Liver (tissue), 9 donors: ENCODE data around the gene FOLR1. TPM values are rescaled to one million over a fixed set of nuclear protein-coding genes. Genes with fewer than 3 reads are reported as not detected.
"Not testable (repeated sequence)": the region's sequence is repeated elsewhere in the genome, so short reads cannot be mapped to it uniquely, and the experiment has no call there.

Experiments
- DNase-seq: peaks from one replicate; pipeline ENCODE4 v3.0.0-alpha.2; 2017; ENCODE audit warnings: low spot score
- H3K27ac ChIP-seq, 2 donors: one replicate each; pipeline ENCODE4 v1.7.0; 2013; ENCODE audit warnings: inconsistent platforms in 2 of 2, low read length in 2 of 2, control low read depth in 1 of 2, low read depth in 1 of 2, mild to moderate bottlenecking in 1 of 2
- H3K27me3 ChIP-seq, 4 donors: one replicate each; pipeline versions ENCODE4 v1.6.1 to v1.7.0; 2013; ENCODE audit warnings: low read length in 3 of 4, inconsistent platforms in 1 of 4, mild to moderate bottlenecking in 1 of 4, moderate library complexity in 1 of 4; ENCODE audit not compliant: control insufficient read depth in 4 of 4, insufficient read depth in 4 of 4
- H3K36me3 ChIP-seq, 4 donors: one replicate each; pipeline versions ENCODE4 v1.6.1 to v1.7.0; 2013; ENCODE audit warnings: low read length in 3 of 4, mild to moderate bottlenecking in 3 of 4, low read depth in 1 of 4, moderate library complexity in 1 of 4; ENCODE audit not compliant: control insufficient read depth in 4 of 4, insufficient read depth in 3 of 4
- H3K4me1 ChIP-seq, 4 donors: one replicate each; pipeline versions ENCODE4 v1.6.1 to v1.7.0; 2013; ENCODE audit warnings: low read length in 3 of 4, mild to moderate bottlenecking in 3 of 4, moderate library complexity in 1 of 4; ENCODE audit not compliant: control insufficient read depth in 4 of 4, insufficient read depth in 4 of 4
- H3K4me3 ChIP-seq, 3 donors: one replicate each; pipeline versions ENCODE4 v1.6.1 to v1.7.0; 2013; ENCODE audit warnings: low read length in 3 of 3, control low read depth in 1 of 3, low read depth in 1 of 3, mild to moderate bottlenecking in 1 of 3
- H3K9ac ChIP-seq, 2 donors: one replicate each; pipeline ENCODE4 v1.7.0; 2013; ENCODE audit warnings: low read length in 2 of 2, mild to moderate bottlenecking in 2 of 2, moderate library complexity in 2 of 2, control low read depth in 1 of 2, low read depth in 1 of 2
- H3K9me3 ChIP-seq, 4 donors: one replicate each; pipeline versions ENCODE4 v1.6.1 to v1.7.0; 2013; ENCODE audit warnings: low read length in 3 of 4; ENCODE audit not compliant: control insufficient read depth in 4 of 4
- CTCF ChIP-seq: fragments of 150-350 bp; IDR thresholded peaks from 2 replicates; pipeline ENCODE4 v1.5.1; 2017; ENCODE audit warnings: improper control_type of control experiment, low read depth, low read length; ENCODE audit not compliant: missing input control
- GABPA ChIP-seq, 2 donors: IDR thresholded peaks in 1 of 2; conservative IDR thresholded peaks in 1 of 2; 2 replicates each; pipeline ENCODE4 v1.6.1; 2016; ENCODE audit warnings: antibody characterized with exemption in 2 of 2, mild to moderate bottlenecking in 1 of 2, moderate library complexity in 1 of 2
- HNF4G ChIP-seq: IDR thresholded peaks from 2 replicates; pipeline ENCODE4 v1.6.1; 2016; ENCODE audit warnings: antibody characterized with exemption
- JUND ChIP-seq, 2 donors: IDR thresholded peaks; 2 replicates each; pipeline ENCODE4 v1.6.1; 2016; ENCODE audit warnings: antibody characterized with exemption in 2 of 2
- MAX ChIP-seq: IDR thresholded peaks from 2 replicates; pipeline ENCODE4 v1.6.1; 2016; ENCODE audit warnings: antibody characterized with exemption
- SP1 ChIP-seq: IDR thresholded peaks from 2 replicates; pipeline ENCODE4 v1.6.1; 2018; ENCODE audit warnings: antibody characterized with exemption, mild to moderate bottlenecking
- TAF1 ChIP-seq: conservative IDR thresholded peaks from 2 replicates; pipeline ENCODE4 v1.6.1; 2016; ENCODE audit warnings: antibody characterized with exemption, mild to moderate bottlenecking
- ZBTB33 ChIP-seq: IDR thresholded peaks from 2 replicates; pipeline ENCODE4 v1.6.1; 2016; ENCODE audit warnings: antibody characterized with exemption
- WGBS: extraction: QIAGEN DNeasy Blood & Tissue Kit; methylation state at CpG from one replicate; pipeline ENCODE4 v1.1.7; 2013; 5-methylcytosine and 5-hydroxymethylcytosine counted together
- polyA plus RNA-seq, 2 donors: library from polyadenylated mRNA; stranded (reverse) in 1 of 2; unstranded in 1 of 2; fragments of 200-250 nt in 1 of 2; fragments of >200 nt in 1 of 2; fragmentation: Nextera tagmentation in 1 of 2; extraction: Ambion mirVana in 1 of 2; gene quantifications; one replicate each; pipeline versions ENCODE4 v1.2.1 to v1.2.3, GENCODE V29; 2013 to 2015
- total RNA-seq, 2 donors: library from RNA; depleted of rRNA; stranded (reverse); fragments of >200 nt; gene quantifications; one replicate each; pipeline ENCODE4 v1.2.3, GENCODE V29; 2014
- donor health status: healthy.
- donor health status: healthy.
- donor health status: healthy.
- donor health status: healthy.
- donor health status: healthy.

The FOLR1 gene
- total and polyA plus RNA-seq, 4 donors = 0.06 to 0.21 (median 0.09) TPM; not detected in 1

GRCh38 chr11:72180892-72181552, 10.9 kb upstream of the FOLR1 start:
- not testable (repeated sequence) for DNase-seq, H3K9ac ChIP-seq, H3K36me3 ChIP-seq, H3K27me3 ChIP-seq, H3K27ac ChIP-seq, H3K9me3 ChIP-seq, H3K4me3 ChIP-seq, H3K4me1 ChIP-seq
- 67% methylated on average over 7 of the region's 7 CpGs for WGBS

- not testable (repeated sequence) for DNase-seq, H3K9ac ChIP-seq, H3K9me3 ChIP-seq, H3K4me1 ChIP-seq, H3K27me3 ChIP-seq, H3K4me3 ChIP-seq, H3K27ac ChIP-seq, H3K36me3 ChIP-seq
- 80% methylated on average over 3 of the region's 3 CpGs for WGBS
Observed at GRCh38 chr11:72181553-72181958, 10.4 kb upstream of the FOLR1 start.

GRCh38 chr11:72188267-72188666, 3.7 kb upstream of the FOLR1 start:
- Histone ChIP-seq H3K27me3 (no peaks in the 10 kb centered on the region), H3K9ac (no peak overlapping the region), H3K4me3 (no peak overlapping the region), H3K27ac (no peak overlapping the region), H3K9me3 (no peaks in the 10 kb centered on the region), H3K4me1 (no peaks in the 10 kb centered on the region), H3K36me3 (no peaks in the 10 kb centered on the region)
- WGBS = 96% methylated on average over 1 of the region's 1 CpG
- DNase-seq = no peak
- TF ChIP-seq HNF4G (no peak), TAF1 (no peak), ZBTB33 (no peak), GABPA (IDR thresholded peaks at IDR 0.05 in 1 of 2, conservative IDR thresholded peaks at IDR 0.05 in 1 of 2) (no peak), JUND (IDR thresholded peaks at IDR 0.05) (no peak), CTCF (no peak), MAX (no peak), SP1 (no peak)
